Lung (tissue), 12 donors: ENCODE data around the gene MYO1A. TPM values are rescaled to one million over a fixed set of nuclear protein-coding genes. Genes with fewer than 3 reads are reported as not detected.

Experiments used
- ATAC-seq: fragments of 200-7000 bp; cut with Tn5 transposase; one replicate; pipeline ENCODE4 v1.9.1; 2020; ENCODE audit warnings: moderate number of reproducible peaks; ENCODE audit not compliant: insufficient read depth, low FRiP score
- DNase-seq, 3 donors: peaks; one replicate each; pipeline ENCODE4 v3.0.0-alpha.2; 2013 to 2017
- H3K27ac ChIP-seq, 2 donors: one replicate each; pipeline ENCODE4 v1.5.1; 2013; ENCODE audit warnings: mild to moderate bottlenecking in 2 of 2, moderate library complexity in 2 of 2, control low read depth in 1 of 2, inconsistent platforms in 1 of 2, low read depth in 1 of 2, low read length in 1 of 2
- H3K27me3 ChIP-seq, 3 donors: one replicate each; pipeline ENCODE4 v1.5.1; 2013; ENCODE audit warnings: low read length in 2 of 3; ENCODE audit not compliant: control insufficient read depth in 3 of 3, insufficient read depth in 3 of 3
- H3K36me3 ChIP-seq, 4 donors: one replicate each; pipeline ENCODE4 v1.5.1; 2013; ENCODE audit warnings: low read length in 4 of 4, mild to moderate bottlenecking in 1 of 4, moderate library complexity in 1 of 4; ENCODE audit not compliant: control insufficient read depth in 4 of 4, insufficient read depth in 4 of 4
- H3K4me1 ChIP-seq, 5 donors: one replicate each; pipeline ENCODE4 v1.5.1; 2013; ENCODE audit warnings: low read length in 5 of 5, mild to moderate bottlenecking in 2 of 5, moderate library complexity in 1 of 5; ENCODE audit not compliant: control insufficient read depth in 5 of 5, insufficient read depth in 5 of 5
- H3K4me3 ChIP-seq: one replicate; pipeline ENCODE4 v1.5.1; 2013; ENCODE audit warnings: mild to moderate bottlenecking, control low read depth, moderate library complexity
- H3K9ac ChIP-seq, 2 donors: one replicate each; pipeline ENCODE4 v1.5.1; 2013; ENCODE audit warnings: low read length in 2 of 2, control low read depth in 1 of 2; ENCODE audit not compliant: insufficient read depth in 1 of 2
- H3K9me3 ChIP-seq, 4 donors: one replicate each; pipeline ENCODE4 v1.5.1; 2013; ENCODE audit warnings: low read length in 3 of 4, mild to moderate bottlenecking in 1 of 4, moderate library complexity in 1 of 4; ENCODE audit not compliant: control insufficient read depth in 4 of 4, insufficient read depth in 3 of 4
- WGBS, 2 donors: extraction: QIAGEN DNeasy Blood & Tissue Kit; methylation state at CpG; one replicate each; pipeline ENCODE4 v1.1.7; 2013; 5-methylcytosine and 5-hydroxymethylcytosine counted together
- polyA plus RNA-seq, 2 donors: library from polyadenylated mRNA; stranded (reverse); fragments of 200-250 nt; gene quantifications; one replicate each; pipeline ENCODE4 v1.2.1, GENCODE V29; 2013
- total RNA-seq, 2 donors: library from RNA; depleted of rRNA in 1 of 2; stranded (reverse); fragments of >200 nt in 1 of 2; gene quantifications; one replicate each; pipeline ENCODE4 v1.2.1, GENCODE V29; 2014 to 2021
- TF ChIP-seq, protein P1 (sequence below): IDR thresholded peaks from 2 replicates; pipeline ENCODE4 v1.5.1; 2012; ENCODE audit warnings: mild to moderate bottlenecking; ENCODE audit errors: control extremely low read depth, extremely low read depth
- donor health status: control.
- donor health status: control.
- donor health status: Bipolar disorder and iron deficiency.
- donor health status: healthy.
- donor health status: DM: yes; HTN: yes; CAD: no.

The MYO1A gene
- total and polyA plus RNA-seq, 4 donors: 0.09 to 0.67 (median 0.20) TPM

- H3K4me1 ChIP-seq: no peaks in the 10 kb centered on the region
- no peak for ATAC-seq
- no peak overlapping the region for H3K9ac ChIP-seq
- no peak for DNase-seq
- no peak overlapping the region for H3K4me3 ChIP-seq
- H3K27me3 ChIP-seq: no peaks in the 10 kb centered on the region
- no peak overlapping the region for H3K27ac ChIP-seq
- TF ChIP-seq, protein P1, sequence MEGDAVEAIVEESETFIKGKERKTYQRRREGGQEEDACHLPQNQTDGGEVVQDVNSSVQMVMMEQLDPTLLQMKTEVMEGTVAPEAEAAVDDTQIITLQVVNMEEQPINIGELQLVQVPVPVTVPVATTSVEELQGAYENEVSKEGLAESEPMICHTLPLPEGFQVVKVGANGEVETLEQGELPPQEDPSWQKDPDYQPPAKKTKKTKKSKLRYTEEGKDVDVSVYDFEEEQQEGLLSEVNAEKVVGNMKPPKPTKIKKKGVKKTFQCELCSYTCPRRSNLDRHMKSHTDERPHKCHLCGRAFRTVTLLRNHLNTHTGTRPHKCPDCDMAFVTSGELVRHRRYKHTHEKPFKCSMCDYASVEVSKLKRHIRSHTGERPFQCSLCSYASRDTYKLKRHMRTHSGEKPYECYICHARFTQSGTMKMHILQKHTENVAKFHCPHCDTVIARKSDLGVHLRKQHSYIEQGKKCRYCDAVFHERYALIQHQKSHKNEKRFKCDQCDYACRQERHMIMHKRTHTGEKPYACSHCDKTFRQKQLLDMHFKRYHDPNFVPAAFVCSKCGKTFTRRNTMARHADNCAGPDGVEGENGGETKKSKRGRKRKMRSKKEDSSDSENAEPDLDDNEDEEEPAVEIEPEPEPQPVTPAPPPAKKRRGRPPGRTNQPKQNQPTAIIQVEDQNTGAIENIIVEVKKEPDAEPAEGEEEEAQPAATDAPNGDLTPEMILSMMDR: no peak
- peaks cover 0 to 2% (median 0%) of the 10 kb centered on the region in 4 donors for H3K36me3 ChIP-seq
- no peaks in the 10 kb centered on the region for H3K9me3 ChIP-seq
- WGBS, 2 donors: 96 to 100% methylated on average over 1 of the region's 1 CpG
These were observed 1.1 kb upstream of the MYO1A start for GRCh38 chr12:57051011-57051410.

DNA sequence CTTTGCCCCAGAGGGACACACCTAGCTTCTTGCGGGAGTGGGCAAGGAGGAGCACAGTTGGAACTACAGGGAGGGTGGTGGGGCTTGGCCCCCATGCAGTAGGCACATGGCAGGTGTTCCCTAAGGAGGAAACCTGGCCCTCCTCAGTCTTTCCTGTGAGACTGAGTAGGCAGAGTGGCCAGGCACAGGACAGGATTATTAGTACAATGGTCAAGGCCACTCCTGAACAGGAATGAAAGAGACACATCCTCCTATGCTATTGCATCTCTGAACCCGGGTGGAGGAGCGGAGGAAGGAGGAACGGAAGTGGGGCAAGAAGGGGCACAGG is 846 bp downstream of the MYO1A start:
- TF ChIP-seq, protein P1: no peak
- no peak overlapping the region for H3K4me3 ChIP-seq
- H3K36me3 ChIP-seq: no peaks in the 10 kb centered on the region
- WGBS, 2 donors: 52 to 78% methylated on average over 4 of the region's 4 CpGs
- no peak for DNase-seq
- no peak overlapping the region for H3K9ac ChIP-seq
- no peaks in the 10 kb centered on the region for H3K4me1 ChIP-seq
- no peak overlapping the region for H3K27ac ChIP-seq
- no peak for ATAC-seq
- no peaks in the 10 kb centered on the region for H3K9me3 ChIP-seq
- H3K27me3 ChIP-seq: no peaks in the 10 kb centered on the region

DNA sequence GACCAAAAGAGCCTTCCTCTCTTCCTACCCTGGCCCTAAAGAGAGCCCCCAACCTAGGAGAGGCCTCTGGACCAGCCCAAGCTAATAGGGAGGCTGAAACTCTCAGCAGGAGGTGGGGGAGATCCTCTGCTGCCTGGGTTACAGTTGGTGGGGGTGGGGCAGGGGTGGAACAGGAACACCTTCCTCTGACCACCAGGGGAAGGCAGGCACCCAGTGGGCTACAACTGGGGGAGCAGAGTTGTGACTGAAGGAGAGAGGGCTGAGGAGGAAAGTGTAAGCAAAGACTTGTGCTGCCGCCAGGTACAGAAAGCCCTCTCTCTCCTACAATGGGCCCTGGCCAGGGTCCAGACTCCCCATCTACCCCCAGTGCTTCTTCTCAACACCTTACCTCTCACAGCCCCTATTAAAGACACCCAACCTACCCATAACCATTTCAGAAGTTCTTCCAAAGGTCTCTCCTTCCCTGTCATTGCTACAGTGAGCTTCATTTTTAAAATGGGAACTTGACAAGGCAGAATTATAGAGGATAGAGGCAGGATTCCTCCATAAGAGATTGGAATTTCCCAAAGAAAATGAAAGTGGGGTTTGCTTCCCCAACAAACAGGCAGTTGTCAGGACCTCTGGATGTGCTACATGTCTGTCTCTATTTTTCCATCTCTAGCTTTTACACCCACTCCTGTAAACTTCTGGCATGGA is 1.4 kb downstream of the MYO1A start:
- no peak for DNase-seq
- 74 to 75% methylated on average over 1 of the region's 1 CpG for WGBS, 2 donors
- TF ChIP-seq, protein P1: no peak
- Histone ChIP-seq H3K9me3 (no peaks in the 10 kb centered on the region), H3K4me1 (no peaks in the 10 kb centered on the region), H3K27ac (no peak overlapping the region), H3K9ac (no peak overlapping the region), H3K4me3 (no peak overlapping the region), H3K27me3 (no peaks in the 10 kb centered on the region), H3K36me3 (no peaks in the 10 kb centered on the region)
- ATAC-seq: no peak

DNA sequence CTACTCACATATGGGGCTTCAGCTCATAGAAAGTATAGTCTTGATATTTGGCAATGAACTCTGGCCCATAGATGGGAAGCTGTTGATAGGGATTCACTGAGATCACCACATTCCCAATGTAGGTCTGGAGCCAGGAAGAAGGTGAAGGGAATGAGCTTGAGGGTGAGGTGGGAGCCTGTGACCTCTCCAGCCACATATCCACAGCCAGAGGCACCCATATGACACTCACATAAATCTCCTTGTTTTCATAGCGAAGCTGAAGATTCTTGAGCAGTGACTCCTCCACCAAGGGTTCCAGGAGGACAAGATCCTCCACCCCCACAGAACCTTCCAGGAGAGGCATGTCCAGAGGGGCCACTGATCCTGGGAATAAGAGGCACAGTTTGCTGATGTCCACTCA is 1.9 kb downstream of the MYO1A start:
- Histone ChIP-seq H3K27me3 (no peaks in the 10 kb centered on the region), H3K4me1 (no peaks in the 10 kb centered on the region), H3K27ac (no peak overlapping the region), H3K9me3 (no peaks in the 10 kb centered on the region), H3K9ac (no peak overlapping the region), H3K4me3 (no peak overlapping the region), H3K36me3 (no peaks in the 10 kb centered on the region)
- WGBS, 2 donors: 97 to 100% methylated on average over 1 of the region's 1 CpG
- TF ChIP-seq, protein P1: no peak
- no peak for DNase-seq
- ATAC-seq: no peak
